GM10266 (cell line): ENCODE data around the gene MIA2.

Experiments used
- DNase-seq: peaks from one replicate; pipeline ENCODE4 v3.0.0; 2012; ENCODE audit errors: extremely low spot score
- TF ChIP-seq, protein P1 (sequence below): IDR thresholded peaks from 2 replicates; pipeline ENCODE4 v1.5.1; 2012; ENCODE audit warnings: mild to moderate bottlenecking, low read depth; ENCODE audit not compliant: control insufficient read depth, insufficient read depth; ENCODE audit errors: missing control alignments

The MIA2 gene

DNA sequence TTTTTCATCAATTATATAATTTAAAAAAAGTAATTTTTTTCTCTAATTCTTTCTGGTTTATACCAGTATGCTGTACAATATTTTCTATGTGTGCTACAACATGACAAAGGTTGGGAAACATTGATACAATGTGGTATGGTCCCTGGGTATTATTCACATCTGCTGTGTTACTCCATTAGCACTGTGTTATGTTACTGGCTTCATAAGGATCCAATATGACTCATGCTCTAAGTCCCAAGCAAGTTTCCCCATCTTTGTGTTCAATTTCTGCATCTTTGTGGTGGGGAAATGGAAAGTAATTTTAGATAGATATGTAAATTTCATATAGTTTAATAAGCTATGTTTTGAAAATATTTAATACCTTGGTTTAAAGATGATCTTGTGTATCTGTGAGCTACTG, 162.7 kb downstream of the MIA2 start:
- no peak for DNase-seq
- TF ChIP-seq, protein P1, sequence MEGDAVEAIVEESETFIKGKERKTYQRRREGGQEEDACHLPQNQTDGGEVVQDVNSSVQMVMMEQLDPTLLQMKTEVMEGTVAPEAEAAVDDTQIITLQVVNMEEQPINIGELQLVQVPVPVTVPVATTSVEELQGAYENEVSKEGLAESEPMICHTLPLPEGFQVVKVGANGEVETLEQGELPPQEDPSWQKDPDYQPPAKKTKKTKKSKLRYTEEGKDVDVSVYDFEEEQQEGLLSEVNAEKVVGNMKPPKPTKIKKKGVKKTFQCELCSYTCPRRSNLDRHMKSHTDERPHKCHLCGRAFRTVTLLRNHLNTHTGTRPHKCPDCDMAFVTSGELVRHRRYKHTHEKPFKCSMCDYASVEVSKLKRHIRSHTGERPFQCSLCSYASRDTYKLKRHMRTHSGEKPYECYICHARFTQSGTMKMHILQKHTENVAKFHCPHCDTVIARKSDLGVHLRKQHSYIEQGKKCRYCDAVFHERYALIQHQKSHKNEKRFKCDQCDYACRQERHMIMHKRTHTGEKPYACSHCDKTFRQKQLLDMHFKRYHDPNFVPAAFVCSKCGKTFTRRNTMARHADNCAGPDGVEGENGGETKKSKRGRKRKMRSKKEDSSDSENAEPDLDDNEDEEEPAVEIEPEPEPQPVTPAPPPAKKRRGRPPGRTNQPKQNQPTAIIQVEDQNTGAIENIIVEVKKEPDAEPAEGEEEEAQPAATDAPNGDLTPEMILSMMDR = no peak

DNA sequence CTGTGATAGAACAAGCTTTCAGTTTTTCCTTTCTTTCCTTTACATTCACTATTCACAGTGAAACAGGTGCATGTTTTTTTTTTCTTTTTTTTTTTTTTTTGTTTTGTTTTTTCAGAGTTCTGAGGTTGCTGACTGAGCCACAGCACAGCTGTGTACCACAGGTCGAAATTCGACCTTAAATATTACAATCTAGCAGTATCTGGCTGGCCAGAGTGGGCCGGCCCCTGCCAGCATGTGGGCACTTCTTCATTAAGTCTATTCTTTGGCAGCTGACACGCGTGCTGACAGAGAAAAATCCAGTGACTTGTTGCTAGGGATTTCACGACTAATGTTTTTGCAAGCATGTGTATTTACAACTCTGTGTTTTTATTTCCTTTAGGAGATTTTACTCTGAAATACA, 164.7 kb downstream of the MIA2 start:
- TF ChIP-seq, protein P1 = no peak
- DNase-seq = no peak

DNA sequence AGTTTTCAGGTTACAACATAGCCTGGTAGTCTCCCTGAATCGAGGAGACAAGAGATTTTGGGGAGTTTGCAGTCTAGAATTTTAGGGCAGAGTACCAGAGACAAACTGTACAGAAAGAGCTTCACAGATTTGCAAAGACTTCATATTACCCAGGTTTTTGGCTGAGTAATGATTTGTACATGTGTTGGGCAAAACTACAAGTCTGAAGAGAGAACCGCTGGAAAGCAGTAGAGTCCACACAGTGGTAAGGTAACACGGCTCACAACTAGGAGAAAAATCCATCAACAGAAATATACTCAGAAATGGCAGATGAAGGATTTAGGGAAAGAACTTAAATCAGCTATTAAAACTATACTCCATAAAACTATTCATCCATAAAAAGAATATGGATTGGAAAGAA, 172.8 kb downstream of the MIA2 start:
- TF ChIP-seq, protein P1 = no peak
- no peak for DNase-seq

DNA sequence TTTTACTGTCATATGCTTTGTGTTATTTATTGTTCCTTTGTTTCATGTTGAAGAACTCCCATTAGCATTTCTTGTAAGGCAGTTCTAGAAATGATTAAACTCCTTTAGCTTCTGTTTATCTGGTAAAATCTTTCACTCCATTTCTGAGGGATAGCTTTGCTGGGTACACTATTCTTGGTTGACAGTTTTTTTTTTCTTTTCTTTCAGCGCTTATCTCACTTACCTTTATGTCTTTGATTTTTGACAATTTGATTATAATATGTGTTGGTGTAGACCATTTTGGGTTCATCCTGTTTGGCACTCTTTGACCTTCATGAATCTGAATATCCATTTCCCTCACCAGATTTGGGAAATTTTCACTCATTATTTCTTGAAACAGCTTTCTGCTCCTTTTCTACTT, 182.4 kb downstream of the MIA2 start:
- no peak for DNase-seq
- TF ChIP-seq, protein P1 = no peak

DNA sequence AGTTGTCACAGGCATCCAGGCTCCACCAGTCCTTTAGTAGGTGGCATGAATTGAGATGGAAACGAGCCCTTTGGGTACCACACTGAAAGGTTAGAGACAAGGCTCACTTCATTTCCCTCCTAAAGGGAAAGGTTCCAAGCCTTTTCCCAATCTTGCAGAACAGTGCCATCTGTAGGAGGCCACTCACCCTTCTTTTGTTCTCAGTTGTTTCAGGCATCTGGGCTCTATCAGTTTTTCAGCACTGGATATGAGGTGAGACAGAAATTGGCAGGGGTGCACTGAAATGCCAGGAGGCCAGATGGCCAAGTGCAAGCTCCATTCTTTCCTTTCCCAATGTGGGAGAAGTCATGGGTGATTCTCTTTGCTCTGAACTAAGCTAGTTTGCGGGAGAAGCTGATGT, 183.3 kb downstream of the MIA2 start:
- TF ChIP-seq, protein P1 = no peak
- no peak for DNase-seq

DNA sequence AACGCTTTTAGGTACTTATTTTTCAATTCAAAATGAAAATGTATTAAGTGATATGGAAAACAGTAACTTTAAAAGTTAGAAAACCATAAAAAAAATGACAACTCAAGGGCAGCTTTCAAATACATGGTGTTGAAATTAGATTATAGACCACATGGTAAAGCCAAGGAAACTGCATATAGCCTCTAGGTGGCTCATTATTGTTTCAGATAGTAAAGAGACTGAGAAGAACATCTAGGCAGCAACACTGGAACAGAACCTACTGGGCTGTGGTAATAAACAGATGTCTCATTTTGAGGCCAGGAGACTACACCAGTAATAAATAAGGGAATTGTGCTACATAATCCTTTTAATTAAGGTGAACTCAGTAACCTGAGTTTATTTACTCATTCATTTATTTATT, 185.6 kb downstream of the MIA2 start:
- TF ChIP-seq, protein P1 = no peak
- no peak for DNase-seq

DNA sequence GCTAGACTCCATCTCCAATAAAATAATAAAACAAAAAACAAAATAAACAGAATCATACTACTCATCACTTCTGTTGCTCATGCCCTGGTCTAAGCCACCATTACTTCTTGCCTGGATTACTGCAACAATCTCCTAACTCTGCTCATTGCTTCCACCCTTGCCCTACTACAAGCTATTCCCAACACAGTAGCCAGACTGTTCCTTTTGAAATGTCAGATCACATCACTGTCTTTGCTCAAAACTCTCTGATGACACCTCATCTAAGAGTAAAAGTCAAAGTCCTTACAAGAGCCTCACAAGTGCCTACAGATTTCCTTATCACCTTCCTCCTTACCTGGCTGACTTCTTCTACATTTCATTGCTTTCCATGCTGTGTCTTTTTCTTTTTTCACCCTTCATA, 188.5 kb downstream of the MIA2 start:
- TF ChIP-seq, protein P1 = no peak
- no peak for DNase-seq
